Muscle layer of duodenum (tissue), 2 donors: ENCODE data around the gene TRIM59.

ENCODE experiments used
- H3K27ac ChIP-seq: one replicate; pipeline ENCODE4 v1.7.0; 2013; ENCODE audit warnings: mild to moderate bottlenecking, low read length
- H3K27me3 ChIP-seq: one replicate; pipeline ENCODE4 v1.7.0; 2013; ENCODE audit warnings: low read depth, mild to moderate bottlenecking, control low read depth, low read length
- H3K36me3 ChIP-seq, 2 donors: one replicate each; pipeline ENCODE4 v1.7.0; 2013; ENCODE audit warnings: low read length in 2 of 2, control low read depth in 1 of 2, mild to moderate bottlenecking in 1 of 2; ENCODE audit not compliant: insufficient read depth in 2 of 2, control insufficient read depth in 1 of 2
- H3K4me1 ChIP-seq, 2 donors: one replicate each; pipeline ENCODE4 v1.7.0; 2013; ENCODE audit warnings: low read length in 2 of 2, mild to moderate bottlenecking in 2 of 2, control low read depth in 1 of 2, moderate library complexity in 1 of 2; ENCODE audit not compliant: insufficient read depth in 2 of 2, control insufficient read depth in 1 of 2
- H3K4me3 ChIP-seq, 2 donors: one replicate each; pipeline ENCODE4 v1.7.0; 2013; ENCODE audit warnings: low read length in 2 of 2, low read depth in 1 of 2, mild to moderate bottlenecking in 1 of 2
- H3K9me3 ChIP-seq, 2 donors: one replicate each; pipeline ENCODE4 v1.7.0; 2013; ENCODE audit warnings: low read length in 2 of 2, control low read depth in 1 of 2, mild to moderate bottlenecking in 1 of 2; ENCODE audit not compliant: control insufficient read depth in 1 of 2
- donor health status: healthy.

The TRIM59 gene

DNA sequence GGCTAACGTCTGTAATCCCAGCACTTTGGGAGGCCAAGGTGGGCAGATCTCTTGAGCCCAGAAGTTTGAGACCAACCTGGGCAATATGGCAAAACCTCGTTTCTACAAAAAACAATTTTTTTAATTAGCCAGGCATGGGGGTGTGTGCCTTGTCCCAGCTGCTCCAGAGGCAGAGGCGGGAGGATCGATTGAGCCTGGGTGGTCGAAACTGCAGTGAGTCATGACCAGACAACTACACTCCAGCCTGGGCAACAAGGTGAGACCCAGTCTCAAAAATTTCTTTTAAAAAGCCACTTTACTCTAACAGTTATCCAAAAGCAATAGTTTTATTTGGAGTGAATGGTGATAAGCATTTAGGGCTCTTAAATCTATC lies 12.5 kb downstream of the TRIM59 start:
- H3K9me3 ChIP-seq = no peaks in the 10 kb centered on the region
- H3K36me3 ChIP-seq = peaks cover 4 to 26% of the 10 kb centered on the region in 2 donors
- H3K27ac ChIP-seq = no peak overlapping the region
- H3K4me3 ChIP-seq = no peak overlapping the region
- no peaks in the 10 kb centered on the region for H3K27me3 ChIP-seq
- H3K4me1 ChIP-seq = no peaks in the 10 kb centered on the region

DNA sequence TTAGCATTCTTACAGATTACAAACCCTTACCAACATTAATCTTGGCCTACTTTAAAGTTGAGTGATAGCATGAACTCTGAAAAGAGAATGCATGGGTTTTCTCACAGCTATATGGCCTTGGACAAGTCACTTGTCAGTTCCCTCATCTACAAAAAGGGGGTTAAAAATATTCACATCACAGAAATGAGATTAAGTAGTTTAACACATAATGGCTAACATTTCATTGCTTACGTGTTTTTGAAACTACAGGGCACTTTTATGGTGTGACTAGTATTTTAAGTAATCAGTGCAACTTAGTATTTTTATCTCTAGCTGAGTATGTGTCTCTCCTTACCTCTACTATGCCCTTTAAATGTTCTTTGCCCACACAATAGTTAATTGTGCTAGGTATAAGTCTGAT lies 13.8 kb downstream of the TRIM59 start:
- Histone ChIP-seq H3K27ac (no peak overlapping the region), H3K4me1 (no peaks in the 10 kb centered on the region), H3K36me3 (peaks cover 10 to 39% of the 10 kb centered on the region in 2 donors), H3K27me3 (no peaks in the 10 kb centered on the region), H3K4me3 (no peak overlapping the region), H3K9me3 (no peaks in the 10 kb centered on the region)

DNA sequence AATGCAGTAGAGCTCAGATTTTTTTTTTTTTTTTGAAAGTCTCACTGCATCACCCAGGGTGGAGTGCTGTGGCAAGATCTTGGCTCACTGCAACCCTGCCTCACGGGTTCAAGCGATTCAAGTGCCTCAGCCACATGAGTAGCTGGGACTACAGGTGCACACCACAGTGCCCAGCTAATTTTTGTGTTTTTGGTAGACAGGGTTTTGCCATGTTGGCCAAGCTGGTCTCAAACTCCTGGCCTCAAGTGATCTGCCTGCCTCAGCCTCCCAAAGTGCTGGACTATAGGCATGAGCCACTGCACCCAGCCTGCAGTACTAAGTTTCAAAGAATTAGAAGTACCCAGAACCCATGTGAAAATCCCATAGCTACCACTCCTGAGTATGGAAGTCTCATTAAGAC lies 14.5 kb downstream of the TRIM59 start:
- no peak overlapping the region for H3K27ac ChIP-seq
- H3K4me1 ChIP-seq = no peaks in the 10 kb centered on the region
- H3K36me3 ChIP-seq = peaks cover 10 to 45% of the 10 kb centered on the region in 2 donors
- H3K27me3 ChIP-seq = no peaks in the 10 kb centered on the region
- no peak overlapping the region for H3K4me3 ChIP-seq
- no peaks in the 10 kb centered on the region for H3K9me3 ChIP-seq

DNA sequence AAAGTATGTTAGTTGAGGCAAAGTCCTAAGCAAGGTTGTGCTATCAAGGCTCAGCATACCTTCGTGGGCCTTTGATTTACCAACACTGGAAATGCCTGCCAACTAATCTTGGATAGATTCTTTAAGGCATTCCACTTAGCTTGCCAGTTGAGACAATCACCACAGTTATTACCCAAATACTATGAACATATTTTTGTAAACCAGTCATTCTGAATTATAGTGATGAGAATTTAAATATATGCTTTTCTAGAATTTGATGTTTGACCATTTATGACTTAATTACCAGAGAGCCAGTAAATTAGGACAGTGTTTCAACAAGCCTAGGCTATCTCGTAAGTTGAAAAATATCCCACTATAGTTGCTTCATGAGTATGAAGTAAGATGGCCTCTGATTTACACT lies 15.5 kb downstream of the TRIM59 start:
- peaks cover 10 to 47% of the 10 kb centered on the region in 2 donors for H3K36me3 ChIP-seq
- no peaks in the 10 kb centered on the region for H3K9me3 ChIP-seq

DNA sequence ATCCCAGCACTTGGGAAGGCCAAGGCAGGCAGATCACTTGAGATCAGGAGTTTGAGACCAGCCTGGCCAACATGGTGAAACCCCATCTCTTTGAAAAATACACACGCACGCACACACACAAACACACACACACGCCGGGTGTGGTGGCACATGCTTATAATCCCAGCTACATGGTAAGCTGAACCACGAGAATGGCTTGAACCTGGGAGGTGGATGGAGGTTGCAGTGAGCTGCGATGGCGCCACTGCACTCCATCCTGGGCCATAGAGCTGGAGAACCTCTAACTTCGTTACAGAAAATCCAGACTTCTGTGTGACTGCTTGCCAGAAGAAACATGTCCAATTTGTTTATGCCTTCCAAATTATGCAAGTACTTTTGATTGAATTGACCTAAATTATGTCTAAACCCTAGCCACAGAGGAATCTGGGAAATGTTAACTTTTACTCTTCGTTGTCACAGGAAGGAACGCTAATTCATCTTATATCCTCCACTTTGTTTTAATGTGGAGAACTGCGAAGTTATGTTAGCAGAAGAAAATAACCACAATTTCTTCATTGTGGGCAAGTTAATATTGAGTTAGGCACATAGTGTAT lies 21.7 kb downstream of the TRIM59 start:
- H3K27ac ChIP-seq = no peak overlapping the region
- H3K27me3 ChIP-seq = no peaks in the 10 kb centered on the region
- no peak overlapping the region for H3K4me3 ChIP-seq
- peaks cover 45 to 60% of the 10 kb centered on the region in 2 donors for H3K36me3 ChIP-seq
- H3K4me1 ChIP-seq = no peaks in the 10 kb centered on the region
- no peaks in the 10 kb centered on the region for H3K9me3 ChIP-seq

More for the DNA sequence above, 15.5 kb downstream of the TRIM59 start:
- H3K4me3 ChIP-seq = no peak overlapping the region
- no peaks in the 10 kb centered on the region for H3K4me1 ChIP-seq
- H3K27ac ChIP-seq = no peak overlapping the region
- H3K27me3 ChIP-seq = no peaks in the 10 kb centered on the region

DNA sequence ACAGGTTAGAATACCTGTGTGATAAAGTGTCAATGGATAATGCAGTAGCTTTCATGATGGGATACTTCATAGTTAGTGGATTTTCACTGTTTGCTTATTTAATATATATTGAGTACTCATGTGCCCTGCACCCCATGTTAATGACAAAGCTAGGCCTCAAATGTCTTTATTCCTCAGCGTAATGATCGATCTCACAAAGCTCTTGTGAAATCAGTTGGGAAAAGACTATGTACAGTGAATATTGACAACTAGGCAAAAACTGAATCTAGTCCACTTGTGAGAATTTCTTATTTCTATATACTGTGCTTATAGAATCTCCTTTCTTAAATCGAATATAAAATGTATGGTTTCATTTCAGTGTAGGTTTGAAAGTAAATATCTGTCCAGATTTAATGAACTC lies 32.3 kb downstream of the TRIM59 start:
- Histone ChIP-seq H3K4me3 (no peak overlapping the region), H3K27ac (no peak overlapping the region), H3K27me3 (no peaks in the 10 kb centered on the region), H3K9me3 (no peaks in the 10 kb centered on the region), H3K4me1 (no peaks in the 10 kb centered on the region), H3K36me3 (peaks cover 21 to 23% of the 10 kb centered on the region in 2 donors)

DNA sequence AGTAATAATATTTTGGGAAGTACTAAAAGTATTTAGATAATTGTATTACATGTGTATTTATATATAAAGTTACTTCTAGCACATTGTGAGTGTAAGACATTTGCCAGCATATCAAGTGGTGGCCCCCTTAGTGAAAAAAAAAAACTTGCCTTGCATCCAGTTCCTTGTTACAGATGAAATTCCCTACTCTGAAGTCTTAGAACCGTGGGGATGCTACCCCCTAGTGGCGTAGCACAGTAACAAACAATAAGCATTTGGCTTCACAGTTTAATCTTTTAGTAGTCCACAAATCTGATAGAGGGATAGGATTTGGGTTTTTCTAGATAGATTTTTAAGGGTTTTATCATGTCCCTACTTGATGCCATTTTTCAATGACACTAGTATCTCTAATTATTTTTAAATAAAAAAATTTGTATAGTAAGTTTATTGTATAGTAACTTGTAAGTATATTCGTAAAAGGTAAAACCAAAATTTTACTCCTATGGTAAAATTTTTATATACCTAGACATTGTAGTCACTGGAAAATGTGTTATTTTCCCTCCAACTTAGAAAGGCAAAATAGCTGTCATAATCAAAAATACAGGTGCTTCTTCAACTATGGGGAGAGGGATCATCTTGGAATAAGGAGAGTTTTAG lies 35.9 kb downstream of the TRIM59 start:
- H3K36me3 ChIP-seq = peaks cover 12 to 15% of the 10 kb centered on the region in 2 donors
- H3K9me3 ChIP-seq = no peaks in the 10 kb centered on the region
- H3K4me1 ChIP-seq = no peaks in the 10 kb centered on the region
- no peak overlapping the region for H3K27ac ChIP-seq
- no peaks in the 10 kb centered on the region for H3K27me3 ChIP-seq
- H3K4me3 ChIP-seq = no peak overlapping the region

DNA sequence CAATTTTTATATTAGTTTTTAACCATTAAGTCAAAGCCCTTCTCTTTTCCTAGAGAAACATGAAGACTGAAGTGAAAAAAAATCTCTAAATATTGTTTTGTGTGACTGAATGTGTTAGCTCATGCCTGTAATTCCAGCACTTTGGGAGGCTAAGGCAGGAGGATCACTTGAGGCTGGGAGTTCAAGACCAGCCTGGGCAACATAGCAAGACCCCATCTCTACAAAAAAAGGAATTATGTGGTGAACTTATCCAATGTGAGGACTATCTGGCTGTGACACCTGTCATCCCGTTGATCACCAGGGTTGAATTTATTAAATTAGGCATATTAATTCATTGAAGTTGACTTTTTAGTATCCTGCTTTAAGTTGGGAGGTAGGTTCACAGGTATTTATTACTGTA lies 37.1 kb downstream of the TRIM59 start:
- no peaks in the 10 kb centered on the region for H3K4me1 ChIP-seq
- no peaks in the 10 kb centered on the region for H3K27me3 ChIP-seq
- H3K9me3 ChIP-seq = no peaks in the 10 kb centered on the region
- H3K4me3 ChIP-seq = no peak overlapping the region
- H3K36me3 ChIP-seq = peaks cover 7 to 11% of the 10 kb centered on the region in 2 donors
- H3K27ac ChIP-seq = no peak overlapping the region

DNA sequence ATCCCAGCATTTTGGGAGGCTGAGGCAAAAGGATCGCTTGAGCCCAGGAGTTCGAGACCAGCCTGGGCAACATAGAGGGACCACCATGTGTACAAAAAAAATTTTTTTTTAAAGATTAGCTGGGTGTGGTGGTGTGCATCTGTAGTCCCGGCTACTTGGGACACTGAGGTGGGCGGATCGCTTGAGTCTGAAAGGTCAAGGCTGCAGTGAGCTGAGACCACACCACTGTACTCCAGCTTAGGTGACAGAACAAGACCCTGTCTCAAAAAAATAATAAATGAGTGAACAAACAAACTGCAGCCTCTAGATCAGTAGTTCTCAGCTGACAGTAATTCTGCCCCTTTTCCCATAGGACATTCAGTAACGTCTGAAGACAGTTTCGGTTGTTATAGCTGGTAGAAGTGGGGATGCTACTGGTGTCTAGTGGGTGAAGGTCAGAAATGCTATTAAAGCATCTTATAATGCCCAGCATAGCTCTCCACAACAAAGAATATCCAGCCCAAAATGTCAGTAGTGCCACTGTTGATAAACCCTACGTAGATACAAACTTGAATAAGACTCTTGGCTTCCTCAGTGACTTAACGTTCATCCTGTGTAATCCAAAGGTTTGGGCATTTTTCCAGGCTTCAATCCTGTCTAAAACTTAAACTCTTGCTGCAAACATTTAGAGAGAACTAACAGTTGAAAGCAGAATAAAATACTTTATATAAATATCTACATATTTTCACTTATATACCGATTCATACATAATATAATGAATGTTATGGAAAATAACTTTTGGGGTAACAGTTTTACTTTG lies 39.6 kb downstream of the TRIM59 start:
- H3K27ac ChIP-seq = no peak overlapping the region
- no peaks in the 10 kb centered on the region for H3K27me3 ChIP-seq
- no peaks in the 10 kb centered on the region for H3K4me1 ChIP-seq
- no peak overlapping the region for H3K4me3 ChIP-seq
- no peaks in the 10 kb centered on the region for H3K9me3 ChIP-seq
- peaks cover under 1 to 3% of the 10 kb centered on the region in 2 donors for H3K36me3 ChIP-seq

DNA sequence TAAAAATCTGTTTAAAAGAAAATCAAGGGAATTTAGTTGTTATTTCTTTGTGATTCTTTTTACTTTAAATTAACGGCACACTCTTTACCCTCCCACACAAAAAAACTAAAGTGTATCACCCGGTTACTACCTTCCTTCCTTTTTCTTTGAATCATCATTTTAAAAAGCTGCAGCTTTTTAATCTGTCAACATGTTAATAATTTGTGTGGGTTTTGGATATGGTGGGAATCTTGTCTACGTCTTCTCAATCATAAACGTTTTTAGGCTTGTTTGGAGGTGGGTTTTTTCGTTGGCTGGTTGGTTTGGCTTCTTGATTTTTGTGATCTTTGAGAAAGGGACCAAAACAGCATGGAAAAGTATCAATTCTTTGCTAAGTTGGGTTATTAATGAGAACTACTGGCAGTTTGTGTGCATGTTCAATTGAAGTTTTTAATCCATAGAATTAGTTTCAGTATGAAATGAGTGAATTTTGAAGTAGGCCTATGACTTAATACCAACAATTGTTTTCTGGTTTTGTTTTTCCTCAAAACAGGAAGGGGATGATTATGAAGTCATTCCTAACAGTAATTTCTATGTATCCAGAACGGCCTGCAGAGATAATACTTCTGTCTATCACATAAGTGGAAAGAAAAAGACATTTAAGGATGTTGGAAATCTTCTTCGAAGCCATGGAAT lies 45.7 kb downstream of the TRIM59 start:
- no peaks in the 10 kb centered on the region for H3K36me3 ChIP-seq

DNA sequence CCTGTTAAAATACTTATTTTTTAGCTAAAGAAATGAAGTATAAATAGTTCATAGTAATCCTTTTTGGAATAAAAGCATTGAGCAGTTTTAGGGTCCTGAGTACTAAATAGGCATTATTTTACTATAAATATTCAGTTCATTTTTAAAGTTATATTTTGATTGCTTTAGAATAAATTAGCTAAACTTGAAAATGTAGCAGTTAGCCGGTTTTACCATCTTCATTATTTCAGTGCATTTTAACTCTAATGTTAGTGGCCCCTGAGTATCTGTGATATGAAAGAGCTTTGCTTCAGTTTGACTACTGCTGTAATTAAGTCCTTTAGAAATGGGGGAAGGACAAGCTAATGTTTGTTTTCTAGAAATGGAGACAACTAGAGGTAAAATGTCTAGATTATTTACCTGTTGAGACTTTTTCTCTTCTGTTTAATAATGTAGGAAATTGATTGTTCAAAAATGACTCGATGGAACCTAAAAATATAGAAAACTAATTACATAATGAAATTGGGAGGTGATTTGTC lies 46.5 kb downstream of the TRIM59 start:
- H3K9me3 ChIP-seq = no peaks in the 10 kb centered on the region
- H3K4me3 ChIP-seq = peak overlapping the region in 1 of 2 donors; percentile 100
- H3K4me1 ChIP-seq = peaks cover 0 to 17% of the 10 kb centered on the region in 2 donors
- no peaks in the 10 kb centered on the region for H3K36me3 ChIP-seq
- H3K27ac ChIP-seq = peak overlapping the region; percentile 90
- no peaks in the 10 kb centered on the region for H3K27me3 ChIP-seq

More for the DNA sequence above, 45.7 kb downstream of the TRIM59 start:
- Histone ChIP-seq H3K4me3 (peak overlapping the region in 1 of 2 donors; percentile 32), H3K27me3 (no peaks in the 10 kb centered on the region), H3K27ac (peak overlapping the region; percentile 61), H3K4me1 (peaks cover 0 to 14% of the 10 kb centered on the region in 2 donors), H3K9me3 (no peaks in the 10 kb centered on the region)
